Keratinocyte (primary cell): ENCODE results near the gene ACVR1. TPM values are rescaled to one million over a fixed set of nuclear protein-coding genes. Genes with fewer than 3 reads are reported as not detected.

Source experiments
- DNase-seq: peaks from one replicate; pipeline ENCODE4 v3.0.0-alpha.2; 2011; ENCODE audit warnings: low read depth, missing footprints, low spot score
- FAIRE-seq: peaks from 2 replicates; lab custom pipeline; 2011; peaks lifted over from hg19 to GRCh38; lab: Jason Lieb, UNC
- H2AFZ ChIP-seq: 2 replicates; pipeline ENCODE4 v1.6.0; 2012; ENCODE audit warnings: low read length, control low read depth, inconsistent platforms; ENCODE audit not compliant: control insufficient read depth
- H3K27ac ChIP-seq: 2 replicates; pipeline ENCODE4 v1.5.1; 2011; ENCODE audit warnings: low read length; ENCODE audit not compliant: control insufficient read depth, insufficient read depth
- H3K27me3 ChIP-seq: 3 replicates; pipeline ENCODE4 v1.6.0; 2011; ENCODE audit warnings: low read length; ENCODE audit not compliant: control insufficient read depth, insufficient read depth; ENCODE audit errors: extremely low read depth
- H3K36me3 ChIP-seq, 2 experiments: 2 replicates in 1 of 2; 3 replicates in 1 of 2; pipeline ENCODE4 v1.5.1; 2011; ENCODE audit warnings: low read length in 2 of 2, mild to moderate bottlenecking in 1 of 2; ENCODE audit not compliant: control insufficient read depth in 2 of 2, insufficient read depth in 2 of 2; ENCODE audit errors: extremely low read depth in 1 of 2
- H3K4me1 ChIP-seq: 3 replicates; pipeline ENCODE4 v1.5.1; 2011; ENCODE audit warnings: low read length; ENCODE audit not compliant: control insufficient read depth, insufficient read depth; ENCODE audit errors: extremely low read depth
- H3K4me2 ChIP-seq: 3 replicates; pipeline ENCODE4 v1.6.0; 2011; ENCODE audit warnings: low read depth, low read length; ENCODE audit not compliant: control insufficient read depth, insufficient read depth; ENCODE audit errors: extremely low read depth
- H3K4me3 ChIP-seq, 3 experiments: fragments of 200-600 bp in 1 of 3; sonication (generic) in 1 of 3; 2 replicates in 2 of 3; 3 replicates in 1 of 3; pipeline ENCODE4 v1.5.1; 2011 to 2016; ENCODE audit warnings: low read length in 3 of 3, mild to moderate bottlenecking in 3 of 3, control low read depth in 2 of 3, inconsistent platforms in 1 of 3, low read depth in 1 of 3, mixed read lengths in 1 of 3, mixed run types in 1 of 3, moderate library complexity in 1 of 3; ENCODE audit not compliant: control insufficient read depth in 2 of 3, insufficient read depth in 2 of 3; ENCODE audit errors: extremely low read depth in 1 of 3
- H3K79me2 ChIP-seq: 2 replicates; pipeline ENCODE4 v1.6.0; 2012; ENCODE audit warnings: low read length; ENCODE audit not compliant: control insufficient read depth, insufficient read depth
- H3K9ac ChIP-seq: 3 replicates; pipeline ENCODE4 v1.6.0; 2011; ENCODE audit warnings: low read length; ENCODE audit not compliant: control insufficient read depth, insufficient read depth; ENCODE audit errors: extremely low read depth
- H3K9me1 ChIP-seq: 3 replicates; pipeline ENCODE4 v1.6.0; 2011; ENCODE audit warnings: low read length; ENCODE audit not compliant: control insufficient read depth, insufficient read depth; ENCODE audit errors: extremely low read depth
- H3K9me3 ChIP-seq: 2 replicates; pipeline ENCODE4 v1.5.1; 2012; ENCODE audit warnings: low read depth, low read length; ENCODE audit not compliant: control insufficient read depth
- H4K20me1 ChIP-seq: 3 replicates; pipeline ENCODE4 v1.6.0; 2011; ENCODE audit warnings: low read length; ENCODE audit not compliant: control insufficient read depth, insufficient read depth; ENCODE audit errors: extremely low read depth
- CTCF ChIP-seq, 3 experiments: IDR thresholded peaks in 1 of 3; conservative IDR thresholded peaks in 1 of 3; optimal IDR thresholded peaks in 1 of 3; 2 replicates in 2 of 3; 3 replicates in 1 of 3; pipeline versions ENCODE3 to v1.5.1; 2011; ENCODE audit warnings: low read length in 3 of 3, mild to moderate bottlenecking in 3 of 3, moderate library complexity in 2 of 3, control low read depth in 1 of 3, inconsistent platforms in 1 of 3; ENCODE audit not compliant: insufficient read depth in 2 of 3; ENCODE audit errors: extremely low read depth in 1 of 3
- EZH2 ChIP-seq: IDR thresholded peaks from one replicate; pipeline ENCODE4 v1.6.1; 2012; ENCODE audit warnings: inconsistent platforms, mild to moderate bottlenecking, low read length, moderate library complexity
- dilution Hi-C: fragments of 300-500 bp; cut with MboI; formaldehyde crosslinking; loops from one replicate; pipeline ENCODE4 v1.7.0; 2020; ENCODE audit warnings: low sequenced_read_pairs; ENCODE audit not compliant: extremely low pct_ligation_motif_present
- polyA plus RNA-seq, 5 experiments: library from polyadenylated mRNA; depleted of rRNA in 3 of 5; stranded (reverse) in 3 of 5; stranded (forward) in 1 of 5; unstranded in 1 of 5; fragments of >200 nt; gene quantifications; 1 replicate in 1 of 5; 2 replicates in 3 of 5; 3 replicates in 1 of 5; pipeline versions ENCODE4 v1.2.1 to v1.2.3, GENCODE V29; 2011 to 2012; ENCODE audit warnings: missing spikeins in 2 of 5, low read depth in 1 of 5, low replicate concordance in 1 of 5

The ACVR1 gene
- polyA plus RNA-seq, 1 donor (not counting 4 experiments of a cell fraction or from before 2014, with no cell fraction given): 30.8 TPM

- TF ChIP-seq EZH2: no peak
- TF ChIP-seq CTCF (optimal IDR thresholded peaks at IDR 0.05 in 1 of 3, IDR thresholded peaks at IDR 0.05 in 1 of 3, conservative IDR thresholded peaks at IDR 0.05 in 1 of 3; ENCODE audit: extremely low read depth in 1 of 3, insufficient read depth in 2 of 3, low read length in 3 of 3): no peak
- Histone ChIP-seq H3K4me3 (no peak overlapping the region), H3K9me3 (no peaks in the 10 kb centered on the region), H3K79me2 (no peaks in the 10 kb centered on the region), H3K36me3 (no peaks in the 10 kb centered on the region), H4K20me1 (no peaks in the 10 kb centered on the region), H3K27ac (no peak overlapping the region), H3K4me2 (no peak overlapping the region), H3K9me1 (no peaks in the 10 kb centered on the region), H3K9ac (no peak overlapping the region), H3K4me1 (no peaks in the 10 kb centered on the region), H3K27me3 (no peaks in the 10 kb centered on the region), H2AFZ (no peak overlapping the region)
- no peak for FAIRE-seq
- dilution Hi-C loops: no loop called here
- no peak for DNase-seq
These were observed 19.4 kb upstream of the ACVR1 start for GRCh38 chr2:157895531-157895930.

- no peak overlapping the region for H3K9ac ChIP-seq
- no peak for FAIRE-seq
- no peaks in the 10 kb centered on the region for H3K4me1 ChIP-seq
- H3K36me3 ChIP-seq: no peaks in the 10 kb centered on the region
- H3K9me3 ChIP-seq: no peaks in the 10 kb centered on the region
- dilution Hi-C loops: no loop called here
- TF ChIP-seq CTCF (optimal IDR thresholded peaks at IDR 0.05 in 1 of 3, IDR thresholded peaks at IDR 0.05 in 1 of 3, conservative IDR thresholded peaks at IDR 0.05 in 1 of 3; ENCODE audit: extremely low read depth in 1 of 3, insufficient read depth in 2 of 3, low read length in 3 of 3): no peak
- no peak for TF ChIP-seq EZH2
- H3K4me3 ChIP-seq: no peak overlapping the region
- no peak overlapping the region for H2AFZ ChIP-seq
- no peak for DNase-seq
- no peaks in the 10 kb centered on the region for H4K20me1 ChIP-seq
- H3K9me1 ChIP-seq: no peaks in the 10 kb centered on the region
- no peak overlapping the region for H3K27ac ChIP-seq
- H3K4me2 ChIP-seq: no peak overlapping the region
- H3K79me2 ChIP-seq: no peaks in the 10 kb centered on the region
- H3K27me3 ChIP-seq: no peaks in the 10 kb centered on the region
These were observed 18.7 kb upstream of the ACVR1 start for GRCh38 chr2:157894694-157895435.
